Measurements from ENCODE around the gene CD83. TPM values are rescaled to one million over a fixed set of nuclear protein-coding genes. Genes with fewer than 3 reads are reported as not detected.

CD83 gene
- total RNA-seq, 5 donors from 2014 or later (not counting 1 experiment from before 2014, with no cell fraction given), result 6.4 to 30.9 (median 11.6) TPM

GRCh38 chr6:14110001-14110818 is 7.4 kb upstream of the CD83 start:
- Histone ChIP-seq H3K27ac (ENCODE audit: low read length) (no peak overlapping the region), H3K4me1 (ENCODE audit: control insufficient read depth in 1 of 2, extremely low read depth in 1 of 2, insufficient read depth in 2 of 2, low read length in 2 of 2) (peaks cover 9 to 15% of the 10 kb centered on the region in 2 experiments), H3K4me3 (ENCODE audit: control insufficient read depth in 1 of 2, extremely low read depth in 1 of 2, low read length in 1 of 2) (no peak overlapping the region), H3K36me3 (ENCODE audit: control insufficient read depth in 2 of 2, extremely low read depth in 1 of 2, insufficient read depth in 1 of 2, low read length in 1 of 2) (no peaks in the 10 kb centered on the region), H3K9me3 (peaks cover 4% of the 10 kb centered on the region), H3K27me3 (replicated peaks in 1 of 2; ENCODE audit: control insufficient read depth in 2 of 2, extremely low read depth in 1 of 2, insufficient read depth in 2 of 2, low read length in 1 of 2) (peaks cover 0 to 6% of the 10 kb centered on the region in 2 experiments)
- peaks cover 25 to 33% (median 32%) of the 10 kb centered on the region in 3 donors for H3K4me1 Mint-ChIP-seq
- H3K9me3 Mint-ChIP-seq, result peaks cover 0 to 10% (median 5%) of the 10 kb centered on the region in 3 donors
- H3K27ac Mint-ChIP-seq, result peak overlapping the region in 1 of 2 donors; percentile 13
- WGBS (ENCODE audit: insufficient coverage), result 14% methylated on average over 1 of the region's 11 CpGs
- ChIA-PET POLR2A (interaction anchor here in 1 of 2 donors (1.1 to 1.3 kb wide), 2 partner anchors 8 to 18 kb away, joined by 3 to 4 read pairs; no protein-coding TSS in a partner anchor), CTCF (interaction anchor here (0.6 to 1.2 kb wide), 5 partner anchors 12 to 783 kb away, joined by 3 to 4 read pairs (median 3); no protein-coding TSS in a partner anchor)
- ATAC-seq (replicated peaks in 1 of 4), result peak in 2 of 4 experiments; percentile 27 to 45
- H3K4me3 Mint-ChIP-seq, result peak overlapping the region in 2 of 3 donors; percentile 13 to 34
- DNase-seq, result peak in 1 of 35 experiments; percentile 36
- peaks cover 3 to 4% of the 10 kb centered on the region in 2 donors for H3K27me3 Mint-ChIP-seq
- H3K36me3 Mint-ChIP-seq, result no peaks in the 10 kb centered on the region

- H3K4me3 ChIP-seq (ENCODE audit: control insufficient read depth in 1 of 2, extremely low read depth in 1 of 2, low read length in 1 of 2), result no peak overlapping the region
- Mint-ChIP-seq H3K27me3 (peaks cover 0 to 4% of the 10 kb centered on the region in 2 donors), H3K4me1 (peaks cover 28 to 30% (median 29%) of the 10 kb centered on the region in 3 donors), H3K9me3 (no peaks in the 10 kb centered on the region), H3K36me3 (no peaks in the 10 kb centered on the region), H3K27ac (no peak overlapping the region), H3K4me3 (no peak overlapping the region)
- H3K36me3 ChIP-seq (ENCODE audit: control insufficient read depth in 2 of 2, extremely low read depth in 1 of 2, insufficient read depth in 1 of 2, low read length in 1 of 2), result no peaks in the 10 kb centered on the region
- ChIA-PET CTCF (no interaction called here), POLR2A (no interaction called here)
- no peak overlapping the region for H3K27ac ChIP-seq (ENCODE audit: low read length)
- H3K9me3 ChIP-seq, result no peaks in the 10 kb centered on the region
- ATAC-seq (replicated peaks in 1 of 4) (no peak), DNase-seq (no peak)
- peaks cover 13 to 26% of the 10 kb centered on the region in 2 experiments for H3K4me1 ChIP-seq (ENCODE audit: control insufficient read depth in 1 of 2, extremely low read depth in 1 of 2, insufficient read depth in 2 of 2, low read length in 2 of 2)
- H3K27me3 ChIP-seq (replicated peaks in 1 of 2; ENCODE audit: control insufficient read depth in 2 of 2, extremely low read depth in 1 of 2, insufficient read depth in 2 of 2, low read length in 1 of 2), result peaks cover 0 to 2% of the 10 kb centered on the region in 2 experiments
- WGBS (ENCODE audit: insufficient coverage), result no CpG with 5 or more reads among the region's 1 CpG
Observed at GRCh38 chr6:14113976-14114375, 3.6 kb upstream of the CD83 start.

GRCh38 chr6:14118091-14118439 is 493 bp downstream of the CD83 start:
- H3K9me3 ChIP-seq, result no peaks in the 10 kb centered on the region
- DNase-seq (no peak), ATAC-seq (replicated peaks in 1 of 4) (peak in 3 of 4 experiments; percentile 3 to 22 (median 19))
- H3K4me3 Mint-ChIP-seq, result peak overlapping the region; percentile 91 to 98 (median 94)
- peak overlapping the region; percentile 85 to 91 for H3K27ac Mint-ChIP-seq
- H3K4me1 ChIP-seq (ENCODE audit: control insufficient read depth in 1 of 2, extremely low read depth in 1 of 2, insufficient read depth in 2 of 2, low read length in 2 of 2), result peaks cover 10 to 17% of the 10 kb centered on the region in 2 experiments
- CTCF ChIA-PET, result interaction anchor here in 1 of 2 donors (1.0 to 1.4 kb wide), 2 partner anchors 51 to 72 kb away, joined by 4 read pairs; no protein-coding TSS in a partner anchor
- H3K27ac ChIP-seq (ENCODE audit: low read length), result peak overlapping the region; percentile 91
- H3K36me3 Mint-ChIP-seq, result peaks cover 22% of the 10 kb centered on the region
- WGBS (ENCODE audit: insufficient coverage), result no CpG with 5 or more reads among the region's 10 CpGs
- POLR2A ChIA-PET, result interaction anchor here (0.9 to 1.1 kb wide), 3 partner anchors 8 to 12 kb away, joined by 3 to 6 read pairs (median 4); no protein-coding TSS in a partner anchor
- no peaks in the 10 kb centered on the region for H3K27me3 Mint-ChIP-seq
- H3K36me3 ChIP-seq (ENCODE audit: control insufficient read depth in 2 of 2, extremely low read depth in 1 of 2, insufficient read depth in 1 of 2, low read length in 1 of 2), result no peaks in the 10 kb centered on the region
- no peaks in the 10 kb centered on the region for H3K9me3 Mint-ChIP-seq
- H3K27me3 ChIP-seq (replicated peaks in 1 of 2; ENCODE audit: control insufficient read depth in 2 of 2, extremely low read depth in 1 of 2, insufficient read depth in 2 of 2, low read length in 1 of 2), result no peaks in the 10 kb centered on the region
- H3K4me3 ChIP-seq (ENCODE audit: control insufficient read depth in 1 of 2, extremely low read depth in 1 of 2, low read length in 1 of 2), result peak overlapping the region; percentile 89 to 94
- H3K4me1 Mint-ChIP-seq, result peaks cover 23 to 39% (median 31%) of the 10 kb centered on the region in 3 donors

DNA sequence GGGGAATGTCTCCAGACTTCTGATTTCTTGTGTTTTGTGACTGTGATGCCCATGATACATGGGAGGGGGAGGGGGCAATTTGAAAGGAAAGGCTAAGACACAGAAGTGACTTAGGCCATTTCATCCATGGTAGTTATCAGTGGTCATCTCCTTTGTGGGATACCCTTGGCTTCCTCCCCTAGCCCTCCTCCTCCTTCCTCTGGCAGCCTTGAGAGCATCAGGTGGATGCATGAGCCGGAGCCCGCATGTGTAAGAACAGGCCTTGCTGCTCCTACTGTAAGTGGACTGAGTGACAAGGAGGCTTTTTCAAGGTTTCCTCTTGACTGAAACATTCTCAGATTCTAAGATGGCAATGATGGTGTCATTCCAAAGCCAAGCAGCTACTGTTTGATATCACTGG is 874 bp downstream of the CD83 start:
- H3K4me1 Mint-ChIP-seq, result peaks cover 23 to 41% (median 33%) of the 10 kb centered on the region in 3 donors

DNA sequence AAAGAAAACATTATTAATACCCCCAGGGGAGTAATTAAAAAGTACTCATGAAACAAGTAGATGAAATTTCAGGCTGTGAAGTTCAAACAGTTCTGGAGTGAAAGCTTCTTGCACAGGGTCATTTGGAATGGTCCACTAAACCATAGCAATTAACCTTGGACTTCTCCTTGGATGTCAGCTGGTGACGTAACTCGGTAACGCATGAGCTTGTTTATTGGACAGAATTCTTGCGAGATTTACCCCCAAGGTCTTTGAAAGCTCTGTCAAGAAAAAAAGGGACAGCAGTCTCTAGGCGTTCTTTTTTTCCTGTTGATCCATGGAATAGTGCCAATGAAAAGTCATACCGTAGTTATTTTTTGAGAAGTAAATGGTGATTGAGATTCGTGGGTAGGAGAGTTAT is 2.2 kb downstream of the CD83 start:
- Histone ChIP-seq H3K4me3 (ENCODE audit: control insufficient read depth in 1 of 2, extremely low read depth in 1 of 2, low read length in 1 of 2) (no peak overlapping the region), H3K36me3 (ENCODE audit: control insufficient read depth in 2 of 2, extremely low read depth in 1 of 2, insufficient read depth in 1 of 2, low read length in 1 of 2) (no peaks in the 10 kb centered on the region), H3K27ac (ENCODE audit: low read length) (no peak overlapping the region), H3K27me3 (replicated peaks in 1 of 2; ENCODE audit: control insufficient read depth in 2 of 2, extremely low read depth in 1 of 2, insufficient read depth in 2 of 2, low read length in 1 of 2) (no peaks in the 10 kb centered on the region), H3K9me3 (no peaks in the 10 kb centered on the region), H3K4me1 (ENCODE audit: control insufficient read depth in 1 of 2, extremely low read depth in 1 of 2, insufficient read depth in 2 of 2, low read length in 2 of 2) (peaks cover 10 to 17% of the 10 kb centered on the region in 2 experiments)
- DNase-seq (no peak), ATAC-seq (replicated peaks in 1 of 4) (no peak)
- Mint-ChIP-seq H3K36me3 (peaks cover 31% of the 10 kb centered on the region), H3K4me1 (peaks cover 23 to 49% (median 34%) of the 10 kb centered on the region in 3 donors), H3K4me3 (peak overlapping the region in 1 of 3 donors; percentile 31), H3K27me3 (no peaks in the 10 kb centered on the region), H3K9me3 (no peaks in the 10 kb centered on the region), H3K27ac (no peak overlapping the region)
- 82% methylated on average over 3 of the region's 7 CpGs for WGBS (ENCODE audit: insufficient coverage)
- POLR2A ChIA-PET, result interaction anchor here (0.6 to 1.1 kb wide), 5 partner anchors 18 to 1500 kb away, joined by 3 to 4 read pairs (median 3); no protein-coding TSS in a partner anchor
- CTCF ChIA-PET, result interaction anchor here in 1 of 2 donors (0.9 to 1.4 kb wide), 2 partner anchors 19 to 47 kb away, joined by 4 to 5 read pairs; no protein-coding TSS in a partner anchor

More for the DNA sequence above, 874 bp downstream of the CD83 start:
- POLR2A ChIA-PET, result interaction anchor here (0.6 to 1.1 kb wide), 4 partner anchors 8 to 24 kb away, joined by 3 to 6 read pairs (median 4); no protein-coding TSS in a partner anchor
- Mint-ChIP-seq H3K36me3 (peaks cover 23% of the 10 kb centered on the region), H3K9me3 (no peaks in the 10 kb centered on the region), H3K27me3 (no peaks in the 10 kb centered on the region), H3K27ac (peak overlapping the region; percentile 85 to 91), H3K4me3 (peak overlapping the region; percentile 91 to 98 (median 94))
- no peaks in the 10 kb centered on the region for H3K27me3 ChIP-seq (replicated peaks in 1 of 2; ENCODE audit: control insufficient read depth in 2 of 2, extremely low read depth in 1 of 2, insufficient read depth in 2 of 2, low read length in 1 of 2)
- H3K9me3 ChIP-seq, result no peaks in the 10 kb centered on the region
- H3K4me3 ChIP-seq (ENCODE audit: control insufficient read depth in 1 of 2, extremely low read depth in 1 of 2, low read length in 1 of 2), result peak overlapping the region; percentile 89 to 94
- WGBS (ENCODE audit: insufficient coverage), result no CpG with 5 or more reads among the region's 2 CpGs
- CTCF ChIA-PET, result interaction anchor here in 1 of 2 donors (1.4 kb wide), 1 partner anchor 46 kb away, joined by 4 read pairs; no protein-coding TSS in a partner anchor
- H3K36me3 ChIP-seq (ENCODE audit: control insufficient read depth in 2 of 2, extremely low read depth in 1 of 2, insufficient read depth in 1 of 2, low read length in 1 of 2), result no peaks in the 10 kb centered on the region
- peak overlapping the region; percentile 91 for H3K27ac ChIP-seq (ENCODE audit: low read length)
- peaks cover 10 to 17% of the 10 kb centered on the region in 2 experiments for H3K4me1 ChIP-seq (ENCODE audit: control insufficient read depth in 1 of 2, extremely low read depth in 1 of 2, insufficient read depth in 2 of 2, low read length in 2 of 2)
- no peak for ATAC-seq (replicated peaks in 1 of 4)
- DNase-seq, result peak in 1 of 35 experiments; percentile 32

DNA sequence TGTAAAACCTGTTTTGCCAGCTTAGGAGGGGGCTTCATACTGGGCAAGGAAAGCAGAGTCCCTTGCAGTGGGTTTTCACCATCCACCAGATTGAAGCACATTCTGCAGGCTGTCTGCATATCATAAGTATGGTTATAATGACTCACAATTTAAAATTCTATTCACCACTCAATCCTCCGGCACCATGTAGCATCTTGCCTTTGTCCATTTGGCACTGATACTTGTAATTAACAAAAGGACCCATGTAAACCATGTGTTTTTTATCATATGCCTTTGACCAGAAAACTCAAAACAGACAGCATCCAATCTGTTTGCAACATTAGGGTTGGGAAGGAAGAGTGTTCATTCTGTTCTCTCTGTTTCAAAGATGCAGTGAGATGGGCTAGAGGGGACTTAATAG is 3.0 kb downstream of the CD83 start:
- Histone ChIP-seq H3K27ac (ENCODE audit: low read length) (no peak overlapping the region), H3K4me3 (ENCODE audit: control insufficient read depth in 1 of 2, extremely low read depth in 1 of 2, low read length in 1 of 2) (no peak overlapping the region), H3K4me1 (ENCODE audit: control insufficient read depth in 1 of 2, extremely low read depth in 1 of 2, insufficient read depth in 2 of 2, low read length in 2 of 2) (peaks cover 10 to 17% of the 10 kb centered on the region in 2 experiments), H3K36me3 (ENCODE audit: control insufficient read depth in 2 of 2, extremely low read depth in 1 of 2, insufficient read depth in 1 of 2, low read length in 1 of 2) (no peaks in the 10 kb centered on the region), H3K9me3 (no peaks in the 10 kb centered on the region), H3K27me3 (replicated peaks in 1 of 2; ENCODE audit: control insufficient read depth in 2 of 2, extremely low read depth in 1 of 2, insufficient read depth in 2 of 2, low read length in 1 of 2) (no peaks in the 10 kb centered on the region)
- Mint-ChIP-seq H3K27me3 (no peaks in the 10 kb centered on the region), H3K9me3 (no peaks in the 10 kb centered on the region), H3K4me1 (peaks cover 23 to 54% (median 34%) of the 10 kb centered on the region in 3 donors), H3K4me3 (peak overlapping the region in 1 of 3 donors; percentile 4), H3K36me3 (peaks cover 39% of the 10 kb centered on the region), H3K27ac (peak overlapping the region in 1 of 2 donors; percentile 3)
- ATAC-seq (replicated peaks in 1 of 4) (no peak), DNase-seq (no peak)
- POLR2A ChIA-PET, result interaction anchor here in 1 of 2 donors (0.6 kb wide), 1 partner anchor 702 kb away, joined by 3 read pairs; no protein-coding TSS in a partner anchor
- no CpG with 5 or more reads among the region's 1 CpG for WGBS (ENCODE audit: insufficient coverage)
- CTCF ChIA-PET, result interaction anchor here in 1 of 2 donors (0.5 kb wide), 1 partner anchor 208 kb away, joined by 4 read pairs; no protein-coding TSS in a partner anchor

Measured in T-cell (primary cell).